NCI-H774 (cell line): ENCODE data around the gene VAMP3.
"Not testable (repeated sequence)": the region's sequence is repeated elsewhere in the genome, so short reads cannot be mapped to it uniquely, and the experiment has no call there.

ENCODE experiments used
- DNase-seq: peaks from one replicate; lab custom pipeline; 2025; lab: John Stamatoyannopoulos, UW

VAMP3 gene

DNA sequence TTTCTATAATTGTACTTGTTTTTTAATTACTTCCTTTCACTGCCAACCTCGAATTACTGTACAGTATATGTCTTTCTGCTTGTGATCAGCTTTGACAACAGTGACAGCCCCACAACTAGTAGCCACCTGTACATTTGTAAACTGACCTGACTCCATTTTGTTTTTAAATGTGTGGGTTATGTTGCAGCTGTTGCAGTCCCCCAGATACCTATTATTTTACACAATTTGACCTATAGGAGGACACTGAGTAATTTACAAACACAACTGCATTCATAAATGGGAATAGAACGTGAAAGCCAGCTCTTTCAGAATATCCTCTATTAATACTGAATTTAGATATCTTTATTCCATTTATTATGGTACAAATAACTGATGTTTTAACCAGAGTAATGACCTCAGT is 2.5 kb upstream of the VAMP3 start:
- no peak for DNase-seq

DNA sequence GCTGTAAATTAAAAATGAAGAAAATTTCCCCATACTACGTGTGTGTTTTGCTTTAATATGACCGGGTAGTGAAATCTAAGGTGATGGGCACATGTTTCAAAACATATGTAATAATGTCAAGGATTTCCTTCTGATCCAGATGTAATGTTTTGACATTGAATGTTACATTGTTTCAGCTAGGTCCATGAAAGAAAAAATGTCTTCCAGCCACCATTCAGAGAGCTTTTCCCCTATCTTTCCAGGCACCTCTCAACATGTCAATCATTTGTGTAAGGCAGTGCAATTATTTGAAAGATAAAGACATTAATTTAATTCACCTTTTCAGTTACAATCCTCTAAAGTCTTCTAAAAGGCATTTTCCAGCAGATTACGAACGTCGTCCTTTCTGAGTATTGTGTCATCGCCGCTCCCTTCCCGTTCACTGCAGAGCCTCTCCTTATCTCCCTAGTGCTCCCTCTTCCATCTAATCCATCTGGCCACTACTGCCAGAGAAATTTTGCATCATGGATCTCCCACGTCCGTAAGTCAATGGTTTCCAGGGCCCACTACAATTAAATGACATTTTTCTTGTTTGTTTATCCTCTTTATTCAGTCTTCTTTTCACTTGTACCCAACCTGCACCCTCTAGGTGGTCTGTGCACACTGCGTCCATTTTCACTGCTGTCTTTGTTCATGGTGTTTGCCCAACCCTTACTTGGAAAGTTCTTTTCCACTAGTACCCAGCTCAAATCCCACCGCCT is 1.3 kb upstream of the VAMP3 start:
- DNase-seq, result no peak

DNA sequence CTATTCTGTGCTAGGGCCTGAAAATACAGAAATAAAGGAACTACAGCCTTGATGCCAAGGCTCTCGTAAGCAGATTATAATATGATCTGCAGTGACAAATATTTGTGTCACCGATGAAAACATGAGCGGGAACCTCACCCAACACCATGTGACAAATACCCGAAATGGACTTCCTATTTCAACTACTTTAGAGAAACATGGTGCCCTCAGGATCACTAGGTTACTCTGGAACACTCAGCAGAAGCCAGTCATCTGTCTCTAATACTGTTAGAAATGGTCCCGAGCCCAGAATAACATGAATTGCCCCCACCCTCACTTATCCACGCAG is 463 bp upstream of the VAMP3 start:
- no peak for DNase-seq

DNA sequence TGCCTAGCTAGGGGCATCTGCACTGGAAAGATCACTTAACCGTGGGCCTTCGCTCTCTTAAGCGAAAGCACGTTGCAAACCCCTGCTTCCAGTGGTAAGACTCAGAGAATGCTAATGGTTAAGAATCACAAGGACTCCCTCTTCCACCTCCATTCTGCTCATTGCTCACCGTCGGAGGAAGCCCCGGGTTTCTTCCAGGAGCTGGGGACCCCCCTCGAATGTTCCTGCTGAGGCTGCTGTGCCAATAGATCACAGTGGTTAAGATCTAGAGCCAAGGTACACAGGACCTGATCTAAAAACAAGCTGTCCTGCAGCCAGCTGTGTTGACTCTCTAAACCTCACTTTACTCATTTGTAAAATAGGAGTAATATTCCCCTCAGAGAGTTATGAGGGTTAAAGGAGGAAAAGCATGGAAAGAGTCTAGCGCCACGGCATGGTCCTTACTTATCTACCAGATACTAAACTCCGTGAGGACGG is 765 bp downstream of the VAMP3 start:
- no peak for DNase-seq

DNA sequence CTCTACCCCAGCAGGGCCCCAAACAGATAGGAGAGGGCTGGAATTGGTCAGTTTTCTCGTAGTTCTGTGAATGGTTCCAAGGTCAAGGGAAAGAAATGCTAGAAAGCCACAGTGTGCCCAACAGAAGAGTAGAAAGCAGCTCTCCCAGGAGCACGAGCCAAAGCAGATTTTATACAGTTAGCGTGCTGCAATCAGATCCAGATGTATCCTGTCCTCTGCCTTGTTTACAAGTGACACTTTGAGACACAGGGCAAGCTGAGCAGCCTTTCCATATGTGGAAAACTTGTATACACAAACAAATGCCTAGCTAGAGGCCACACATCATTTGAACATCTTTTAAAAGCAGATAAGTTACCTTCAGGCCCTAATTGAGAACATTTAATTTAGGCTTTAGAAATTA is 6.5 kb downstream of the VAMP3 start:
- DNase-seq, result no peak

DNA sequence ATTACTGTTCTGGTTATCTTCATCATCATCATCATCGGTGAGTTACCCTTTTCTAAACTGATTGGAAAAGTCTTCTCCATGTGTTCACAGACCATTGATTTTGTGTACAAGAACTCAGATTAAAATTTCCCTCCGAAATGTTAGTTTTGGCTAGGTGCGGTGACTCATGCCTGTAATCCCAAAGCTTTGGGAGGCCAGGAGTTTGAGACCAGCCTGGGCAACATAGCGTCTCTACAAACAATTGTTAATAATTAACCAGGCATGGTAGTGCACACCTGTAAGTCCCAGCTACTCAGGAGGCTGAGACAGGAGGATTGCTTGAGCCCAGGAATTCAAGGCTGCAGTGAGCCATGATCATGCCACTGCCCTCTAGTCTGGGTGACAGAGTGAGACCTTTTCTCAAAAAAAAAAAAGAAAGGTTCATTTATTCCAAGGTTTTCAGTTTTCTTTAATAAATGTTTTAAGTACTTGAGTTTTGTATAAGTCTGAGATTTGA is 7.1 kb downstream of the VAMP3 start:
- no peak for DNase-seq

DNA sequence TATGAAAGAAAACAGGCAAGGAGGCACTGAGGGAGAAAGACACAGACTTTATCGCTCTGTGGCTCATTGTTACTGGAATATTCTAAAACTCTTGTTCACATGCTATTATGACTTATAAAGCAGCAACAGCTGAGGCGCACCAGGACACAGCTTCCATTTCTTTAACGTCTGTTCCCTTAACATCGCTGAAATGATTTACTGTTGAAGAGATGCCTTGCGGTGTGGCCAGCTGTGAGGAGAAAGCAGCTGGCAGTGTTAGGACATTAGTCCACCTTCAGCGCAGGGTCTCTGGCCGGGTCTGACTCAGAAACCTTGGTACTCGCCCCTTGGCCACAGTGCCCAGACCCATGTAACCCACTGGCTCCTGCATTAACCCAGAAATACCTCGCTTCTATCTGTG is 9.9 kb downstream of the VAMP3 start:
- no peak for DNase-seq

DNA sequence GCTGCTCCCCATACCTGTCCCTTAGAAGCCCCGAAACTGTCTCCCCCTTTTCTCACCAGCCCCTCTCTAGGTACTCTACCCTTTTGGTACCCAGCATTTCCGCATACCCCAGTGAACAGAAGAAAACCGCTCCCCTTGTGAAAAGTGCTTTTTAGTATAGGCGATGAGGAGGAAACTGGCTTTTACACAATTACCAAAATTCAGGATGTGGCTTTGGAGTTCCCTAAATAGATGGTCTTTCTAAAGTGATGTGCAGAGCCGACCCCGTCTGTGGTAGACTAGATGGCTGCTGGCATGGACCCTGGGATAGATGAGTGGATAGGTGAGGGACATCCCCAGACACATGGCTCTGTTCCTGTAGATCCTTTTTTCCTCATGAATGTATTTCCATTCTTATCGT is 10.4 kb downstream of the VAMP3 start:
- DNase-seq, result no peak

DNA sequence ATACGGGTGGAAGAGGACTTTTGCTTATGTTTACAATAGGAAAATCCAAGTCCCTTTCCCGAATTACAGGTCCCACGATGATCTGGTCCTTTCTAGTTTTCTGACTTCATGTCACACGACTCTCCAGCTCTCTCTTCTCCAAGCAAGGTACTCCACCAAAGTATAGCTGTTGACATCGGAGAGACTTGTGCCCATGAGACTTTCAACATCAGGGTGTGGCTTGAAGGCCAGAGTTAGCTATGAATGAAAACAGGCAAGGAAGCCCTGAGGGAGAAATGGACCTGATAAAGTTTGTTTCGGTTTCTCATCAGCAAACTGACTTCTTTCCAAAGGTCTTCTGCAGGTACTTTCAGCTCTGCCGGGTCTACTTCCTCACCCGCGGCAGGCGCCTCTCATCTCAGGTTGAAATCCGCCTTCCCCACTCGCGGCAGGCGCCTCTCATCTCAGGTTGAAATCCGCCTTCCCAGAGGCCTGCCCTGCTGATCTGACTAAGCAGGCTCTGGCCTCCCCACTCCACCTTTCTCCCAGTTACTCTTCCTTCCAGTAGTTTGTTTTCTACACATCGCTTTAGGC is 10.9 kb downstream of the VAMP3 start:
- DNase-seq, result no peak

DNA sequence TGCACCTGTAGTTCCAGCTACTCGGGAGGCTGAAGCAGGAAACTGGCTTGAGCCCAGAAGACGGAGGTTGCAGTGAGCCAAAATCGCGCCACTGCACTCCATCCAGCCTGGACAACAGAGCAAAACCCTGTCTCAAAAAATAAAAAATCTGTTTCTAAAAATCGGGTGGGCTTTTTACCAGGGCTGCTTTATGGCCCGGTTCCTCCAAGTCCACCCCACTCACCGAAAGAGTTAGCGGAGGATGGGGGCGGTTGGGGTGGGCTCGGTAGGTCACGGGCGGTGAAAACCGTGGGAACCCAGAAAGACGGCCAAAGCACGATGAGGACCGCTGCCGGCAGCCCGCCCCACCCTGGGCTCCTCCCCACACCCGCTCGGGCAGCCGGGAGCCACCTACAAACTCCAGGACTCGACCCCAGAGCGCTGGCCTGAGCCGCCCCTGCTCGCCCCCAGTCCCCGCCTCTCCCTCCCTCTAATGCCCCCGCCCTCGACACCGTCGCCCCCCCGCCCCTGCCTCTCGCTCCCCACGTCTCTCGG is 12.1 kb downstream of the VAMP3 start:
- DNase-seq, result peak; percentile 50

DNA sequence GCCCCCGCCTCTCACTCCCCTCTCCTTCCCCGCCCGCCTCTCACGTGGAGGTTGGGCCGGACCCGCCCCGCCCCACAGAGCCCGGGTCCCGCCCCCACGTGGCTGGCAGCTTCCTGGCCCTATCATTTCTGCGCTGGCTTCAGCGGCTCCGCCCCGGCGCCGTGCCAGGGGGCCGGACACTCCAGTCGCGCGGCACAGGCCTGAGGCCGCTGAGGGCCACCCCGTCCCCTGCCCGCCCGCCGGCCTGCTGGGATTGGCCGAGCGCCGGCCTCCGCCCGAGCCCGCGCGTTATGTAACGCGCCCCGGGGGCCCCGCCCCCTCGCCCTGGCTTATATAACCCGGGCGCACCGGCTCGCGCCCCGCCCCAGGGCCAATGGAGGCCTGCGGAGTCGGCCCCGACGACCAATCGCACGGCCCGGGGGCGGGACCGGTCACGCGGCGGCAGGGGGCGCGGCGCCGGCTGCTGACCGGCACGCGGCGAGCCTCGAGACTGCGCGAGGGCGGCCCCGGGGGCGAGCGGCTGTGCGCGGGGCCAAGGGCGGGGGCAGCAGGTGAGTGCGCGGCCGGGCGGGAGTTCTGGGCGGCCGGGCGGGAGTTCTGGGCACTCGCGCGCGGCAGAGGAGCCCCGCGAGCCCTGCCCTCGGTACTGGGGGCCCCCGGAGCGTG is 12.9 kb downstream of the VAMP3 start, which contains the start of gene PER3:
PER3 (plus strand) TSS at position 466 of the 666 bp plus-strand sequence. CDS start 587 bp downstream, outside the sequence.
- DNase-seq, result peak; percentile 90

DNA sequence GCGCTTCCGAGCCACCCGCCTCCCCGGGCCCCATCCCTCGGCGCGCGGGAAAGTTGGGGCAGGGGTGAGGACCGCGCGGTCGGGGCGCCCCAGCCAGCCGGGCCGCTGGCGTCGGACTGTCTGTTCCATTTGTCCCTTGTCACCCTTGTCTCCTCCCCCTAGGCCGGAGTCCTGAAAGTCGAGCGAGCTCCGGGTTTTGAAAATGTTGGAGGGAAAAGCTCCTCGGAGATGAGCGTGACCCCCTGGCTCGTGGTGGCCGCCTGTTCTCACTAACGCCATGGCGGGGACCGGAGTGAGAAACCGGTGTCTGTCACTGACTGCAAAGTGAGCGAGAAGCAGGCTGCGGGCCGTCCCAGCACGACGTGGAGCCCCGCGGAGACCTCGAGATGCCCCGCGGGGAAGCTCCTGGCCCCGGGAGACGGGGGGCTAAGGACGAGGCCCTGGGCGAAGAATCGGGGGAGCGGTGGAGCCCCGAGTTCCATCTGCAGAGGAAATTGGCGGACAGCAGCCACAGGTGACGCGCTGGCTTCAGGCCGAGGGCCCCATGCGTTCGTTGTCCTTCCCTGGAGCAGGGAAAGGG is 13.5 kb downstream of the VAMP3 start:
- no peak for DNase-seq

DNA sequence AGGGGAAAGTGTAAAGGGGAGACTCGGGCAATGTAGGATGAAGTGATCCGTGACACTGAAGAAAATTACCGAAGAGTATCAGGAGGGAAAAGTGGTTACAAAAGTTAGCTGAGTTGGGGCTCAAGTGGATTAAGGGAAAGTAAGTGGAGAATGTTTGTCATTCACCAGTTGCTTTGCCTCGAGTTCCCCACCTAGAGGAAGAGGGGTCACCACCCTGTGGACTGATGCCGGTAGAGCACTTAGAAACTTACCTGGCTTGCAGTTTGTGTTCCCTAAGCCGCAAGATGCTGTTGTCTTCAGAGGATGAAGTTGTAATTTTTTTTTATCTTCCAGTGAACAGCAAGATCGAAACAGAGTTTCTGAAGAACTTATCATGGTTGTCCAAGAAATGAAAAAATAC is 14.0 kb downstream of the VAMP3 start:
- DNase-seq, result no peak

DNA sequence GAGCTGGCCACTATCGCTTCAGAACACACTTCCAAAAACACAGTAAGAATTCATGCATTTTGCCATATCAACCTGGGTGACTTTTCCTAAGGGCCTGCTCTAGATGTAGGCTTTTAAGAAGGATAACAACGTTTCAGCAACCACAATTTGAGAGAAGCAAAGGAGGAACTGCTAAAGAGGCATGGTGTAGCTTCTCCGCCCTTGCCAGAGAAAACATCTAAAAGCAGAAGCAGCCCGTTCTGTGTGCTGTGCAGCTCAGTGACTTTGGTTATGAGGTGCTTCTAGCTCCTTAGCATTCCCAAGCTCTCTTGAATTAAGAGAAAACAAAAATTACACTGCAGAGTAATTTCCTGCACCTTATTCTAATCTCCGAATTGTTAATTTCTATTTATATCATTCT is 15.7 kb downstream of the VAMP3 start:
- DNase-seq, result no peak

DNA sequence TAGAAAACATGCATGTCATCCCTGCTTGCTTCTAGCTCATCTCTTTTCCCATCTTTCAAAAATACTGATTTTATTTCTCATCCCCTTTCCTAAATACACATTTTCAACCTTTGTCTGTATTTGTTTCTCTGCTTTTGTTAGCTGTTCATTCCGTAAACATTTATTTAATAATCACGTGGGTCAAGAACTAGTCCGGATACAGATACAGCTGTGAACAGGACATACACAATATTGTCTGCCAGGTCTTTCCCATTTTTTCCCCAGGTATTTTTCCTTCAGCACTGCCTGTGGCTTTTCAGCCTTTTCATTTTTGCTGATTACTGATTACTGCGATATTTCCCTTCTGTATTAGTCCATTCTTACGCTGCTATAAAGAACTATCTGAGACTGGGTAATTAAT is 18.7 kb downstream of the VAMP3 start:
- DNase-seq, result no peak

DNA sequence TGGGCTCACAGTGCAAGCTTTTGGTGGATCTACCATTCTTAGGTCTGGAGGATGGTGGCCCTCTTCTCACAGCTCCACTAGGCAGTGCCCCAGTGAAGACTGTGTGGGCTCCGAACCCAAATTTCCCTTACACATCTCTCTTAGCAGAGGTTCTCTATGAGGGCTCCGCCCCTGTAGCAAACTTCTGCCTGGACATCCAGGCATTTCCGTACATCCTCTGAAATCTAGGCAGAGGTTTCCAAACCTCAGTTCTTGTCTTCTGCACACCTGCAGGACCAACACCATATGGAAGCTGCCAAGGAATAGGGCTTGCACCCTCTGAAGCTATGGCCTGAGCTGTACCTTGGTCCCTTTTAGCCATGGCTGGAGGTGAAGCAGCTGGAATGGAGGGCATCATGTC is 19.9 kb downstream of the VAMP3 start:
- not testable (repeated sequence) for DNase-seq

DNA sequence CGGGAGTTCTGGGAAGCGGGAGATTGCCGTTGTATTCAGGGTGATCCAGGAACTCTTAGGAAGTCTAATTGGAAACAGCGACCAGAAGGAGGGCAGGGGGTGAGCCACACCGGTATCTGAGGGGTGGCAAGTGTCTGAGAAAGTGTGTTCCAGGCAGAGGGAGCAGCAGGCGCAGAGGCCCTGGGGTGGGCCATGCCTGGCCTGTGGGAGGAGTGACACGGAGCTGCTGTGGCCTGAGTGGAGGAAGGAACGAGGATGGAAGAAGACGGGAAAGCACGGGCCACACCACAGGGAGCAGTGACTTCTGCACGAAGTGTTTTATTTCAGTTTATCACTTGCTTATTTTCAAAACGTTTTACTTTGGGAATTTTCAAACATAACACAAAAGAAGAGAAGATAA is 24.3 kb downstream of the VAMP3 start:
- no peak for DNase-seq

DNA sequence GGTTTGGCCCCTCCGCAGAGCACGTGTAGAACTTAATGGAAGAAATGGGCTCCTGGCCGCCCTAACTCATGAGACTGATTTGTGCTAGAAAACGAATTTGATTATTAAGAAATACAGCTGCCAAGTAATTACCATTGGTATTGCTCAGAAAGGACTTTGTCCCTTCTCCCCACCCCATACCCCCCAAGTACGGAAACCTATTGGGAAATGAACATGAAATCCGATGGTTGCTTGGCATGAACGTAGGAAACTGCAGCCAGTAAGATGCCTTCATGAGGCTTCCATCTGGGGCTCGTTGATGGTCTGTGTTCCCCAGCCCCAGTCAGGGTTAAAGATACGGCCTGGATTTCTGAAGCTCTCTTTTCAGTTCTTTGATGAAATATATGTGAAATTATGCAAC is 34.4 kb downstream of the VAMP3 start:
- DNase-seq, result no peak

DNA sequence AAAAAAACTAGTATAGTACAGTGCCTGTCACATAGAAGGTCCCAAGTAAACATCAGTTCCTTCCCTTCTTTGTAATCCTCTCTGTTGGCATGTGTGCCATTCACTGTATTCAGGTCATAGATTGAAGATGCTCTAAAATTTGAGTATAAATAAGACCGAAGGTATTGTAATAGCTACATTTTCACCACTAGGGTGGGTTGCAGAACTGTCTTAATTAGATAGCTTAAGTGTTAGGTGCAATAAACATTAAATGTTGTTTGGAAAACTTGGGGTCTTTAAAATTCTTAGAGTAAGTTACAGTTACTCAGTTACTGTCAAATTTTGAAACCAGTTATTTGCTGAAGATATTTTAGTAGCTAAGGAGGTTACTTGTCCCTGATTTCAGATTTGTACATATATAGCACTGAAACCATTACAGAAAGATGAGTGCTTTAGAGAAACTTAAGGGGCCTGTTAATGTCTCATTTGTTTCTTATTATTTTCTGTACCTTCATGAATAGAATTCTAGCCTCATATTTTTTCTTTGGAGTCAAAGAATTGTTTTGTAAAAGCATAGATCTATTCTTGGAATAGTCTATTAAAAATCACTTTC is 37.3 kb downstream of the VAMP3 start:
- DNase-seq, result no peak

DNA sequence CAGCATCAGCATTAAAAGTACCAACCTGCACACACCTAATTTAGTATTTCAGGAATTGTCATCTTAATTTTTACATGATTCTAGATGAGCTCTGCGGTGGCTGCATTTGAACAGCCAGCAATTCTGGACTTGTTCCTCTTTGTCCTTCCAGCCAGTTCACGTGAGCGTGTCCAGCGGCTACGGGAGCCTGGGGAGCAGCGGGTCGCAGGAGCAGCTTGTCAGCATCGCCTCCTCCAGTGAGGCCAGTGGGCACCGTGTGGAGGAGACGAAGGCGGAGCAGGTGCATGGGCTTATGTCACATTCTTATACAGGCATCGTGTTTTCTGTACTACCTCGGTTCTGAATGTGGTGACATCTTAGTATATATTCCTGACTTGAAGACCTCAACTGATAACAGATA is 38.6 kb downstream of the VAMP3 start:
- no peak for DNase-seq

DNA sequence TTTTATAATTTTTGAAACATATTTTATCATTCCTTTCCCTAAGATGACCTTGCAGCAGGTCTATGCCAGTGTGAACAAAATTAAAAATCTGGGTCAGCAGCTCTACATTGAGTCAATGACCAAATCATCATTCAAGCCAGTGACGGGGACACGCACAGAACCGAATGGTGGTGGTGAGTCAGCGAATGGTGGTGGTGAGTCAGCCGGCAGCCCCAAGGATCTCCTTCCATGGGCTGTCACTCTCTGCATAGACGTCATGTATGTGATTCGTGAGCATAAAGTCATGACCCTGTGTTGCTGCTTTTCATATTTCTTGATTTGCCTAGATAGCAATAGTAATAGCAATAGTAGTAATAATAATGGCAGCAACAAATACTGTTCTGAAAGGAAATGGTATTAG is 39.3 kb downstream of the VAMP3 start:
- DNase-seq, result no peak

DNA sequence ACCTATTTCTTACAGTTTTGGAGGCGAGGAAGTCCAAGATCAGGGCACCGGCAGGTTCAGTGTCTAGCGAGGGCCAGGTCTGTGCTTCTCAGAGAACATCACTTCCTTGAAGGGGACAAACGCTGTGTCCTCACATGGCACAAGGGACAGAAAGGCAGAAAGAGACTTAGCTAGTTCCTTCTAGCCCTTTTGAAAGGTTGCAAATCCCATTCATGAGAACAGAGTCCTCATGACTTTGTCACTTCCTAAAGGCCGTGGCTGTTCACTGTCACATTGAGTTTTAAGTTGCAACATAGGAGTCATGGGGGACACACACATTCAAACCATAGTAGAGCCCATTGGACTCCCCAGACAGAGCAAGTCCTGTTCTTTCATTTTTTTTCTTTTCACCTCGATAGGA is 40.4 kb downstream of the VAMP3 start:
- DNase-seq, result no peak
